ENCODE measurements around the gene BTG1. TPM values are rescaled to one million over a fixed set of nuclear protein-coding genes. Genes with fewer than 3 reads are reported as not detected.
"Not testable (repeated sequence)": the region's sequence is repeated elsewhere in the genome, so short reads cannot be mapped to it uniquely, and the experiment has no call there.

BTG1 gene
- total RNA-seq, 1 donor, result 18.0 TPM

DNA sequence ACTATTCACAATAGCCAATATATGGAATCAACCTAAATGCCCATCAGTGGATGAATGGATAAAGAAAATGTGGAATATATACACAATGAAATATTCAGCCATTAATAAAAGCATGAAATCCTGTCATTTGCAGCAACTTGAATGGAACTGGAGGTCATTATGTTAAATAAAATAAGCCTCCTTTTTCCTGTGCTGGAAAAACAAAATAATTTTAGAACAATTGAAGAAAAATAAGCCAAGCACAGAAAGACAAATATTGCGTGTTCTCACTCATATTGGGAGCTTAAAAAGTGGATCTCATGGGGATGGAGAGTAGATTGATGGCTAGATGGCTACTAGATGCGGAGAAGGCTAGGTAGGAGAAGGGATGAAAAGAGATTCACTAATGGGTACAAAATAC, 6.3 kb upstream of the BTG1 start:
- no peak for DNase-seq (ENCODE audit: low read depth in 2 of 3, low spot score in 2 of 3)

DNA sequence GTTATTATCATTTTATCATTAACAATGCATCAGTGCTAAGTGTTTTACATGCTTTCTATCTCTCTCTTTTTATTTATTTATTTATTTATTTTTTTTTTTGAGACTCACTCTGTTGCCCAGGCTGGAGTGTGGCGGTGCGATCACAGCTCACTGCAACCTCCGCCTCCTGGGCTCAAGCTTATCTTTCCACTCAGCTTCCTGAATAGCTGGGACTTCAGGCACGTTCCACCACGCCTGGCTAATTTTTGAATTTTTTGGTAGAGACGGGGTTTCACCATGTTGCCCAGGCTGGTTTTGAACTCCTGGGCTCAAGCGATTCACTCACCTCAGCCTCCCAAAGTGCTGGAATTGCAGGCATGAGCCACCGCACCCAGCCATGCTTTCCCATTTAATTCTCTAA, 3.9 kb upstream of the BTG1 start:
- peak in 1 of 3 donors; percentile 39 for DNase-seq (ENCODE audit: low read depth in 2 of 3, low spot score in 2 of 3)

DNA sequence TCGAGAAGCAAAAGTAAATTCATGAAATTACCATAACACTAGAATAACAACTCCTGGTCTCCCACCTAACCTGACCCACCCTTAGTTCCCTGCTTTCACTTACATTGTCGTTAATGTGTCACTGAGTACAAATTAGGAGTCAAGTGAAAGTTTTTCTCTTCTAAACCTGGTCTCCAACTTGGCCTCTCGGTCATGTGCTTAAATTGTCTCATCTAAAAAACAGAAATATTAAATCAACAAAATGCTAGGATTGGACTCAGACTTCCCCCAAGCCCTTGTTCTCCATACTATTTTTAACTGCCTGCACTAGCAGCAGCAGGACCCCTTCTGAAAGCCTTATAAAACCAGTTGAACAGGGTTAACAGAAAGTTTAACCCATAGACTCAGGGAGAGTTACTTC, 1.8 kb upstream of the BTG1 start:
- no peak for DNase-seq (ENCODE audit: low read depth in 2 of 3, low spot score in 2 of 3)

DNA sequence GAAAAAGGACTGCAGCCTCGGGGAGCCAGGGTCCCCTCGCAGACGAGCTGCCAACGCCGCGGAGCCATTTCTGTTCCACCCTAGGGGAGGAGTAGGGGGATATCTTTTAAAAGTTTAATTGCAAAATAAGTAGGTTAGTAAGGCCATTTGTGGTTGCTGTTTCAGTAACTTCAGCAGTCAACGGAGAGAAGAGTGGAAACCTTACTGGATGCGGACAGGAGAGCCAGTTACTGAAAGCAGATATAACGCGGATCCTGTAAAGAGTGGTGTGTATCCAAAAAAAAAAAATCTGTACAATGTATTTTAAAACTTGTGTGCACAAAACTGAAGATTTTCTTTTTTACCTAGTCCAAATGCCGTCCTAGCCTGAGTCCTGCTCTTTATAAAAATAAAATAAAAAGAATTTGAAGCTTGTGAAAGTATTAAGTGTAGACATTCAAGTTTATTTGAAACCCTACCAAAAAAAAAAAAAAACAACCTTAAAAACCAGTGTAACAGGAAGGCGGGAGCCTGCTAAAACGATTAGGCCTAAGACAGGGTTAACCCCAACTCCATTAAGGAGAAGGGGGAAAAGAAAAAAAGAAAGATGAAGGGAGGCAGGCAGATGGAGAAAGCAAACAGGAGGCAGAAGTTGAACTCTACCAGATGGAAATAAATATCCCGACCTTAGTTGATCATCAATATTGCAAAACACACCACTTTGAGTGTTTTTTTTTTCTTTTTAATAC, 1.0 kb upstream of the BTG1 start:
- peak in 1 of 3 donors; percentile 13 for DNase-seq (ENCODE audit: low read depth in 2 of 3, low spot score in 2 of 3)

DNA sequence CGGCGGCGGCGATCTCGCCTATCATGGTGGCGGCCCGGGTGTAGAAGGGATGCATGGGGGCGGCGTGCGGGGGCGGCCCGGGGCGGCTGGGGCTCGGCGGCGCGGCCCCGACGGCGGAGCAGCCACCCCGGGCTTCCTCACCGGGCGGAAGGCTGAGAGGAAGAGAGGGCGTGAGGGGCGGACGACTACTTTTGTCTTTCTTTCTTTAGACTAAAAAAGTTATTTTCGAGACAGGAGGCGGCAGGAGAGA, 240 bp downstream of the BTG1 start:
- DNase-seq (ENCODE audit: low read depth in 2 of 3, low spot score in 2 of 3), result no peak

DNA sequence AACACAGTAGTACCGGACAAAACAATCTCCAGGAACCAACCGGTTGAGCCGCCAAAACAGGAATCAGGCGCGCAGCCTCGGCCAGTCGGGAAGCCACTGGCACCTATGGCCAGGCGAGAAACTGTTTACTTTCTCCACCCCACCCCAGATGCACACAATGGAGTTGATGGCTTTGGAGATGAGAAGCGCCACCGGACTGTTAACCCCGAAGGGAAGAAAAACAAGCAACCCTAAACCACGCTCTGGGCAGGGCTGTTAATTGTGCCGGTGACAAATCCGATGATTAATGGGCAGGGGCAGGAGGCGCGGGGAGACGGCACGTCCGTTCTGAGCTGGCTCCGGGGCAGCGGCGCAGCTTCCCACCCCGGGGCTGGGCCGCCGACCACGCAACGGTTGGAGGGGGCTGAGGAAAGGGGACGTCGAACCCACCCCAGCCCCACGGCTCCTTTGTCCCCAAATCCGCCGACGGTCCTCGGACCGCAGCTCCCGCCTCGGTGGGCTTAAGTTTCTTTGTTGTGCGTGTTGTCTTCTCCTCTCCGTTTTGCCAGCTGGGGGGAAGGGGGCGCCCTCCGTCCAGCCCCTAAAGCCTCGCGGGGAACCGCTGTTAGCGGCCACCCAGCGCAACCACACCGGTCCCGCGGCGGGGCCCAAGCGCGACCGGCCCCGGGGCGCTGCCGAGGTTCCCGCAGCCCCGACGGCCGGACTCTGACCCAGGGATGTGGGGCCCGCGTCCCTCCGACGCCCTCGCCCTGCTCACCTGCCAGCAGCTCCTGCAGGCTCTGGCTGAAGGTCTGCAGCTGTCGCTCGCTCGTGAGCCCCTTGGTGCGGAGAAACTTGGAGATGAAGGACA, 790 bp downstream of the BTG1 start:
- DNase-seq (ENCODE audit: low read depth in 2 of 3, low spot score in 2 of 3), result peak in 2 of 3 donors; percentile 62 to 70

DNA sequence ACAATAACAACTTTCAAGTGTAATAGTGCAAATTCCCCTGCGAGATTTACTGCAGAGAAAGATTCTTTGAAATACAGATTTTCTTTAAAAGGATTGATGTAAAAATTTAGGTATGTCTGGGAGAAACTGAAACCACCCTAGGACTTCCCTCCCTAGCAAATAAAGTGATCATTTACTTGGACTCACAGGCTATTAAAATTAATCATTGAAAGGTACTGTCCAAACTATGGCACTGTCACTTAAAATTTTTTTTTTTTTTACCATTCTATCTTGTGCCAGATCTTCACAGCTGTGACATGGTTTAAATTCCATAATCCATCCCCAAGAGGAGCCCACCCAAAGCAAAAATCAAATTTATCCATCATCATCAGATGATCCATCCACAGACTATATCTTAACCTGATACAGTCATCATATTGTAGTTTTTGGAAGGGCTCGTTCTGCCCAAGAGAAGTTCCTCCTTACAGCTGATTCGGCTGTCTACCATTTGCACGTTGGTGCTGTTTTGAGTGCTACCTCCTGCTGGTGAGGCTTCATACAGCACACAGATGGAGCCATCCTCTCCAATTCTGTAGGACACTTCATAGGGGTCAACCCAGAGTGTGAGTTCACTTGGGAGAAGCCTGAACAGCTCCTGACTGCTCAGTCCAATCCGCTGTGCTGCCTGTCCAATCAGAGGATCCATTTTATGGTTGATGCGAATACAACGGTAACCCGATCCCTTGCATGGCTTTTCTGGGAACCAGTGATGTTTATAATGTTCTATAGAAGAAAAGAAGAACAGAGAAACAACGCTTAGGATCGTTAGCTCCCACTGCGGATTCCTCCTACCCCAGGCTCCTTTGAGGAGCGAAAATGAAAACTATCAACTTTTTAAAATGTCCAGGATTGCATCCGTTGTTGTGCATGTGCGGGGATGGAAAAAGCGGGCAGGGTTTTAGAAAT, 1.7 kb downstream of the BTG1 start:
- peak; percentile 37 to 80 (median 72) for DNase-seq (ENCODE audit: low read depth in 2 of 3, low spot score in 2 of 3)

DNA sequence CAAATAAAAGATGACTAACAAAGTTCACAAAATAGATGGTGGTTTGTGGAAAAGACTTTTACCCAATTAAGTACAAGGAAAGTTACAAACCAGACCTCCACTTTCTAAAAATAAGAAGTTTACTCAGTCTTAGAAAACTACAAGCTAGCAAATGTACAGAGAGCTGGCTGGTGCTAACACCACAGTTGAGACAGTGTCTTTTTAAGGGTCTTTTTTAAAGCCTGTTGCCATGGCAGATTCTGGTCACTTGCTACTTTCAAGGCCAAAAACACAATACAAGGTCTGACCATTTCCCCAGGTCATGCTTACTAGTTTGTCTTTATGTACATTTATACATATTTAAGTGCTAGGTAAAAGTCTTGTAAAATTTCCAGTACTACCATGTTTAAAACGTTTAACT, 2.4 kb downstream of the BTG1 start:
- no peak for DNase-seq (ENCODE audit: low read depth in 2 of 3, low spot score in 2 of 3)

DNA sequence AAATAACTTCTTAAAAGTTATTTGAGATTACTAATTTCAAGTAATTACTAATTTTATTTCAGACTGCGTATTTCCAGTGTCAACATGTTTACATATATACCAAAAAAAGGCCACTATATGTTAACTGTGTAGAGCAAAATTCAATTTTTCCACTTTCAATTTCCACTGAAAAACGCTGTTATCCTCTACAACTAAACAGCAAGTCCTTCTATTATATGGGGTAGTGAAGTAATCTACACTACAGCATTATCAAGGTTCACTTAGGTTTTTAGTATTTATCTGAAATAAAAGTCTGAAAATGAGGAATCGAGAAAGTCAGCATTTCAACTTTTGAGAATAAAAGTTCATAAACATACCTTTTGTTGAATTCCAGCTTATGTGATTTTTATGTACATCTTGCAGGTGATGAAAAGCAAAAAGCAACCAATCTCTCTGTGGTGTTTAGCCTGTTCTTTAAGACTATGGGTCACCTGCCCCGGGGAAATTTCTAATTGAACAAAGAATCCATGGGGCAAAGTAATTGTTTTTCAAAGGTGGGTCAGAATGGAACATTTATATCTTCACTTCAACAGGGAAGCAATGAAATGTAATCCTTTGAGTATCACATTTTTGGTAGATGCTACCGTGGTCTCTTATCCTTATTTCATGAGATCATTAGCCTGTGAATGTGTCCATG, 3.3 kb downstream of the BTG1 start:
- no peak for DNase-seq (ENCODE audit: low read depth in 2 of 3, low spot score in 2 of 3)

DNA sequence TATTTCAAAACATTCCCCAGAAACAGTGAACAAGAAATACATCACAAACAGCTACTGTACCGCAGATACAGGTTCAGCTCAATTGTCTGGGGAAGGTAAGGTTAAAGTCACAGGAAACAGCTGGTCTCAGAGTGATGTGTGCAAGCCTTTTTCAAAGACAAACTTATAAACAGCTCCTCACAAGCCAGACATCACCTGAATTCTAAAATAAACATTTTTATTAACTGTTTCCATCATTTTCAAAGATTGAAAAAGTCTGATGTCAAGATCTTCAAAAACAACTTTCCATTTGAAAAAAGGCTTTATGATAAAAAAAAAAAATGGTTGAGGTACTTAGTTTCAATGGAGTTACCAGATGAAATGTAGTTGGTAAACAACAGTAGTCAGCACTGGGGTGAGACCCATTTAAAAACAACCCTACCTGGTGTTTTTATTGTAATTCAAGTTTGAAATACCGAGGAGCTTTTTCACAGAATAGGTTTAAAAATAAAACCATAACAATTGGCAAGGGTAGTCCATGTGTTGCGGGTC, 4.0 kb downstream of the BTG1 start:
- DNase-seq (ENCODE audit: low read depth in 2 of 3, low spot score in 2 of 3), result peak in 1 of 3 donors; percentile 52

DNA sequence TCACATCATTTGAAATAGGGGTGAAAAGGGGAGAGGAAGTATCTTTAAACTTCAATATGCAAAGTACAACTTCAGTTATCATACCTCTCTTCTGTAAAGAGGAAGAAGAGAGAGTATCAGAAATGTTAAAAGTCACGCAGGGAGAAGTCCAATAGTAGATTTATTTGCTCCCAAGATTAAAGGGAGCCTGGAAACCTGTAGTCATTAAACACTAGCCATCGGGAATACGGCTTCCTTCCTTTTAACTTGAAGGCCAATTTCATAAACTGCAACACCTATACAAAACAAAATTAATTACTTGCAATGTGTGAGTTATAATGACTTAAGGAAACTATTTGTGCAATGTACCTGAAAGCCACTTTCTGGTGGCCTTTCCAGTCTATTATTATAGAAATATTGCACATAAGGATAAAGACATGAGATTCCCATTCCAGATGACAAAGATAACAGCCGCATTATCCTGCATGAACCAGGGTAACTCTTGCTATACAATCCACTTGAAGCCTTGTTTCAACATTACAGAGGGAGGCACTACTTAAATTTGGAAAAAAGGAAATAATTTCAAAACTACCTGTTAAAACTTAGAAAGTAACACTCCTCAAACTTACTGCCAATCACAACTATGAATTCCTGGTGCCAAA, 4.6 kb downstream of the BTG1 start:
- no peak for DNase-seq (ENCODE audit: low read depth in 2 of 3, low spot score in 2 of 3)

DNA sequence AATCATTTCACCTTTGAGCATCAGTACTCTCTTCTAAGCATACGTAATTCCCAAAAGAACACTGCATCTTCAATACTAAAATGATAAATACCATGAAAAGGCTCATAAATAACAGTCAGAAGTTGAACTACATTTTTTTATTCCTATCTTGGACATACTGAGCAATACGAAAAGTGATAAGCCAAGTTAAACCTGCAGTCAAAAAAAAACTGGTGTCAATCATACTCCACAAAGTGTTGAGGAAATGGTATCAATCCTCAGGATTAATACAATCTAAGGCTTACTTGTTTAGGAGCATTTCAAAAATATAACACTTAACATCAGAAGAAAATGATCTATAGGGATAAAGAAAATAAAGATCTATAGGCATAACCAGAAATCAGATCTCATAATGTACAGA, 5.5 kb downstream of the BTG1 start:
- no peak for DNase-seq (ENCODE audit: low read depth in 2 of 3, low spot score in 2 of 3)

DNA sequence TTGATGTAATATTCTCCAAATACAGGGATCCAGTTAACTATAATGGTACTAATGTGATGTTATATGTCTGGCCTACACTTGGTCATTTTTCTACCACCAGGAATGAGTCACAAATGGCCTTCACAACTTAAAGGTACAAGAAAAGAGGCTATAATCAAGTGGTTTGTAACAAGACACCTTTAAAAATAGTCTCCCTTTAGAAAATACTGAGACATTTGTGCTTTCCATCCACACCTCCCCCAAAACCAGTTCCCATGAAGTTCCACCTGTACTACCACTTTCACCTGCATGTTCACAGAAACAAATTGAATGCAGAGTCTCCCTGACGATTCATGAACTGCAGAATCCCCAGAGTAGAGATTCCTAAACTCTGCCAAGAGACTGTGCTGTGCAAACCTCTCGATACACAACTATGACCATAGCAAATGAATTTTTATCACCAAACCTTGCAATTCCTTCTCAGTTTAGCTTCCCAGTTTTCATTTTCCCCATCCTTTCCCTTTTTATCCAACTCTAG, 6.0 kb downstream of the BTG1 start:
- no peak for DNase-seq (ENCODE audit: low read depth in 2 of 3, low spot score in 2 of 3)

DNA sequence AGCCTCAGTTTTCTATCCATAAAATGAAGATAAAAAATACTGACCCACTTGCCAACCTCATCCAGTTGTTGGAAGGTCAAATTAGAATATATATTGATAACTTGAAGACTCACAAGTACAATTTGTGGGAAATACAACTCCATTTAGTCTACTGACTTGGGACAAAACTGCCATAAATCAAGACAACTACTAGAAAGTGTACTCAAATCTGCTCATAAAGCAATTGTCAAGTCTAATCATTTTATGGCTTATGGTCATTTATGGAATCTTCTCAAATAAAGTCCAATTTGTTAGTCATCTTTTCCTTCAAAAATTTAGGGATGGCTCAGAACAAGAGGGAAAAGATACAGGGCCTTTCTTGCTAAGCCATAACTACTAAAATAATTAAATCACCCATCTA, 7.0 kb downstream of the BTG1 start:
- no peak for DNase-seq (ENCODE audit: low read depth in 2 of 3, low spot score in 2 of 3)

DNA sequence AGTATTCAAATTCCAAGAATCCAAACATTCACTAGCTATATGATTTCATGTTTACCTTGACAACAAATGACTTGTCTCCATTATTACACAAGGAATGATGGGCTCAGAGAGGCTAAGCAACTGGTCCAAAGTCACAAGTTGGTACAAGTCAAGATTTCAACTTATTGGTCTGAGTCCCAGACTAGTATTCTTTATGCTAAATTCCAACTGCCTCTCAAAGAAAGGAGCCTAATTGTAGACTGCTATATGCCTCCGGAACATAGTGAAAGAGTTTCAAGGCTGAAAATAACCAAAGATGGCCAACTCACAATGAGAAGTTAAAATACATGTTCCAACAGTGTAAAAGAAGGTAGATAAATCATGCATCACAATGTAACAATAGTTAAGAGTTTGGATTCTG, 7.5 kb downstream of the BTG1 start:
- no peak for DNase-seq (ENCODE audit: low read depth in 2 of 3, low spot score in 2 of 3)

DNA sequence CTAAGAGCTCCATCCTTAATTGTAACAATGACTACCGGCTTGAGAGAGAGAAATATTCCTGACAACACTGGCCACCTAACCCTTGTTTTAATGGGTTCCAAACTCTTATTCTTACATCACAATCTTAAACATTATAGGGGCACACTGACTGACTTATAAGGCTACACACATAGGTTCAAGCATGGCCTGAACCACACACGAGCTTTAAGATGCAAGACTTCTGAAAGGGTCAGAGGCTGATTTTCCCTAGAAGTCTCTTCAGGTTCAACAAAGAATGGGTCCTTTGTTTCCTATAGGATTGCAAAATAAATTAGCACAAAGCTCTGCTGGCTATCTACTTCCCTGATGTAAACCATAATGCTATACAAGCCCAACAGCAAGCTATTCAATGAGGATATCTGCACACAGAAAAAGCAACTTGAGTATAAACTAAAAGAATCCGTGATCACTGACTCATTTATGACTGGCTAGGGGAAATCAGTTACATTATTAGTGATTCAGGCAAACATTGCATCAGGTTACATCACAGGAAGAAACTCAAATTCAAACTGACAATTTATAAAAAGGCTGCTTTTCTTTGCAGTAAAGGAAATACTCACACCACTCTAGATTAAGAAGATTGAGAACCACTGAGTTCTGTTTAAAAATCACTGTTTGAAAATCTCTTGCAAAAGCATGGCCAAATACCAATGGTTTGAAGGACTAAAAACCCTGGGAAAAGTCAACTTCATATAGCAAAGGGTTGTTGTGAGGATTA, 8.5 kb downstream of the BTG1 start:
- no peak for DNase-seq (ENCODE audit: low read depth in 2 of 3, low spot score in 2 of 3)

DNA sequence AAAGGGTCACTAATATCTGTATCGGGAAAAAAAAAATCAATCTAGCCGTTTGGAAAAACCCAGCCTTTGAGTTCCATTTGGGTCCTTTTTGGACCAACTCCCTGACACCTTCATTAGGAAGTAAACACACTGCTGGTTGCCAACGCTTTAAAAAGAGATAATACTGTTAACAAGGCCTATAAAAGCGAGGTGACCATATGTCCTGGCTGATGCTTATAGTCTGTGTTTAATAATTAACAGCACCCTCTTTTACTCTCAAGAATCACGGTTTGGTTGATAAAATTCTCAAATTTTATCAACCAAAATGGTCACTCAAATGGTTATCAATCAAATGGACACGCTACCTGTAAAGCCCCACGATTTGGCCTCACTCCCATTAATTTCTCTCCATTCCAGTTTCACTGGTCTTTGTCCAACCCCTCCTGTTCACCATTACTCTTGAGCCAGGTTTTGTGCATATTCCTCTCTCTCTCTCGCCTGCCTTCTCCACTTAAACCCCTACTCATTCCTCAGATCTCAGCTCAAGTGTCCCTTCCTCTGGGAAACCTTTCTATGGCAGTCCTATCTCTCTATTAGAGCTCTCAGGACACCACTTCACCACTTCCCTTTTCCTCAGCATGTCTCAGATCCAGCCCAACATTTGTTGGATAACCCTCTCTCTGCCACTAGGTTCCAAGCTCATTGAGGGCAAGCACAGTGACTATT, 9.5 kb downstream of the BTG1 start:
- DNase-seq (ENCODE audit: low read depth in 2 of 3, low spot score in 2 of 3), result no peak

DNA sequence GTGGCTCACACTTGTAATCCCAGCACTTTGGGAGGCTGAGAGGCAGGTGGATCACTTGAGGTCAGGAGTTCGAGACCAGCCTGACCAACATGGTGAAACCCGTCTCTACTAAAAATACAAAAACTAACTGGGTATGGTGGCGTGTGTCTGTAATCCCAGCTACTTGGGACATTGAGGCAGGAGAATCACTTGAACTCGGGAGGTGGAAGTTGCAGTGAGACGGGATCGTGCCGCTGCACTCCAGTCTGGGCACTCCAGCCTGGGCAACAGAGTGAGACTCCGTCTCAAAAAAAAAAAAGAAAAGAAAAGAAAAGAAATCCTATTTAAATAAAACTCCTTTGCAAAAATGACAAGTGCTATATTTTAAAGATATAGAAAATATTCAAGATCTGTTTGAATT, 10.1 kb downstream of the BTG1 start:
- not testable (repeated sequence) for DNase-seq (ENCODE audit: low read depth in 2 of 3, low spot score in 2 of 3)

Data from hematopoietic multipotent progenitor cell (in vitro differentiated cells).